Liver (tissue), 9 donors: ENCODE data around the gene GRK1. TPM values are rescaled to one million over a fixed set of nuclear protein-coding genes. Genes with fewer than 3 reads are reported as not detected.

ENCODE experiments used
- DNase-seq: peaks from one replicate; pipeline ENCODE4 v3.0.0-alpha.2; 2017; ENCODE audit warnings: low spot score
- H3K27ac ChIP-seq, 2 donors: one replicate each; pipeline ENCODE4 v1.7.0; 2013; ENCODE audit warnings: inconsistent platforms in 2 of 2, low read length in 2 of 2, control low read depth in 1 of 2, low read depth in 1 of 2, mild to moderate bottlenecking in 1 of 2
- H3K27me3 ChIP-seq, 4 donors: one replicate each; pipeline versions ENCODE4 v1.6.1 to v1.7.0; 2013; ENCODE audit warnings: low read length in 3 of 4, inconsistent platforms in 1 of 4, mild to moderate bottlenecking in 1 of 4, moderate library complexity in 1 of 4; ENCODE audit not compliant: control insufficient read depth in 4 of 4, insufficient read depth in 4 of 4
- H3K36me3 ChIP-seq, 4 donors: one replicate each; pipeline versions ENCODE4 v1.6.1 to v1.7.0; 2013; ENCODE audit warnings: low read length in 3 of 4, mild to moderate bottlenecking in 3 of 4, low read depth in 1 of 4, moderate library complexity in 1 of 4; ENCODE audit not compliant: control insufficient read depth in 4 of 4, insufficient read depth in 3 of 4
- H3K4me1 ChIP-seq, 4 donors: one replicate each; pipeline versions ENCODE4 v1.6.1 to v1.7.0; 2013; ENCODE audit warnings: low read length in 3 of 4, mild to moderate bottlenecking in 3 of 4, moderate library complexity in 1 of 4; ENCODE audit not compliant: control insufficient read depth in 4 of 4, insufficient read depth in 4 of 4
- H3K4me3 ChIP-seq, 3 donors: one replicate each; pipeline versions ENCODE4 v1.6.1 to v1.7.0; 2013; ENCODE audit warnings: low read length in 3 of 3, control low read depth in 1 of 3, low read depth in 1 of 3, mild to moderate bottlenecking in 1 of 3
- H3K9ac ChIP-seq, 2 donors: one replicate each; pipeline ENCODE4 v1.7.0; 2013; ENCODE audit warnings: low read length in 2 of 2, mild to moderate bottlenecking in 2 of 2, moderate library complexity in 2 of 2, control low read depth in 1 of 2, low read depth in 1 of 2
- H3K9me3 ChIP-seq, 4 donors: one replicate each; pipeline versions ENCODE4 v1.6.1 to v1.7.0; 2013; ENCODE audit warnings: low read length in 3 of 4; ENCODE audit not compliant: control insufficient read depth in 4 of 4
- ATF3 ChIP-seq: IDR thresholded peaks from 2 replicates; pipeline ENCODE4 v1.6.1; 2016; ENCODE audit warnings: antibody characterized with exemption
- CTCF ChIP-seq: fragments of 150-350 bp; IDR thresholded peaks from 2 replicates; pipeline ENCODE4 v1.5.1; 2017; ENCODE audit warnings: improper control_type of control experiment, low read depth, low read length; ENCODE audit not compliant: missing input control
- EGR1 ChIP-seq, 2 donors: IDR thresholded peaks; 2 replicates each; pipeline ENCODE4 v1.6.1; 2016 to 2018; ENCODE audit warnings: antibody characterized with exemption in 2 of 2, low read depth in 2 of 2
- FOXA1 ChIP-seq: IDR thresholded peaks from 2 replicates; pipeline ENCODE4 v1.6.1; 2016; ENCODE audit warnings: antibody characterized with exemption
- GABPA ChIP-seq, 2 donors: IDR thresholded peaks in 1 of 2; conservative IDR thresholded peaks in 1 of 2; 2 replicates each; pipeline ENCODE4 v1.6.1; 2016; ENCODE audit warnings: antibody characterized with exemption in 2 of 2, mild to moderate bottlenecking in 1 of 2, moderate library complexity in 1 of 2
- HNF4A ChIP-seq, 2 donors: conservative IDR thresholded peaks; 2 replicates each; pipeline ENCODE4 v1.6.1; 2016; ENCODE audit warnings: antibody characterized with exemption in 2 of 2, mild to moderate bottlenecking in 2 of 2
- HNF4G ChIP-seq: IDR thresholded peaks from 2 replicates; pipeline ENCODE4 v1.6.1; 2016; ENCODE audit warnings: antibody characterized with exemption
- JUND ChIP-seq, 2 donors: IDR thresholded peaks; 2 replicates each; pipeline ENCODE4 v1.6.1; 2016; ENCODE audit warnings: antibody characterized with exemption in 2 of 2
- MAX ChIP-seq: IDR thresholded peaks from 2 replicates; pipeline ENCODE4 v1.6.1; 2016; ENCODE audit warnings: antibody characterized with exemption
- NR2F2 ChIP-seq: IDR thresholded peaks from 2 replicates; pipeline ENCODE4 v1.6.1; 2016; ENCODE audit warnings: antibody characterized with exemption
- RAD21 ChIP-seq, 2 donors: IDR thresholded peaks; 2 replicates each; pipeline ENCODE4 v1.6.1; 2016; ENCODE audit warnings: antibody characterized with exemption in 2 of 2, mild to moderate bottlenecking in 2 of 2
- REST ChIP-seq: IDR thresholded peaks from 2 replicates; pipeline ENCODE4 v1.6.1; 2016; ENCODE audit warnings: antibody characterized with exemption, mild to moderate bottlenecking
- RXRA ChIP-seq, 2 donors: IDR thresholded peaks; 2 replicates each; pipeline ENCODE4 v1.6.1; 2017 to 2018; ENCODE audit warnings: antibody characterized with exemption in 2 of 2, mild to moderate bottlenecking in 1 of 2
- SP1 ChIP-seq: IDR thresholded peaks from 2 replicates; pipeline ENCODE4 v1.6.1; 2018; ENCODE audit warnings: antibody characterized with exemption, mild to moderate bottlenecking
- TAF1 ChIP-seq: conservative IDR thresholded peaks from 2 replicates; pipeline ENCODE4 v1.6.1; 2016; ENCODE audit warnings: antibody characterized with exemption, mild to moderate bottlenecking
- YY1 ChIP-seq: IDR thresholded peaks from 2 replicates; pipeline ENCODE4 v1.6.1; 2016; ENCODE audit warnings: antibody characterized with exemption, mild to moderate bottlenecking
- ZBTB33 ChIP-seq: IDR thresholded peaks from 2 replicates; pipeline ENCODE4 v1.6.1; 2016; ENCODE audit warnings: antibody characterized with exemption
- WGBS: extraction: QIAGEN DNeasy Blood & Tissue Kit; methylation state at CpG from one replicate; pipeline ENCODE4 v1.1.7; 2013; 5-methylcytosine and 5-hydroxymethylcytosine counted together
- polyA plus RNA-seq, 2 donors: library from polyadenylated mRNA; stranded (reverse) in 1 of 2; unstranded in 1 of 2; fragments of 200-250 nt in 1 of 2; fragments of >200 nt in 1 of 2; fragmentation: Nextera tagmentation in 1 of 2; extraction: Ambion mirVana in 1 of 2; gene quantifications; one replicate each; pipeline versions ENCODE4 v1.2.1 to v1.2.3, GENCODE V29; 2013 to 2015
- total RNA-seq, 2 donors: library from RNA; depleted of rRNA; stranded (reverse); fragments of >200 nt; gene quantifications; one replicate each; pipeline ENCODE4 v1.2.3, GENCODE V29; 2014
- donor health status: healthy.
- donor health status: healthy.
- donor health status: healthy.
- donor health status: healthy.
- donor health status: healthy.

The GRK1 gene
- total and polyA plus RNA-seq, 4 donors = 0.05 TPM; not detected in 3

- no peak for DNase-seq
- Histone ChIP-seq H3K4me1 (peaks cover 0 to 4% (median 0%) of the 10 kb centered on the region in 4 donors), H3K27me3 (peaks cover 0 to 7% (median under 1%) of the 10 kb centered on the region in 4 donors), H3K9me3 (peaks cover 0 to 7% (median 1%) of the 10 kb centered on the region in 4 donors), H3K36me3 (no peaks in the 10 kb centered on the region), H3K27ac (no peak overlapping the region), H3K4me3 (no peak overlapping the region), H3K9ac (no peak overlapping the region)
- no peak for TF ChIP-seq RXRA (IDR thresholded peaks at IDR 0.05)
- no peak for TF ChIP-seq TAF1
- no peak for TF ChIP-seq JUND (IDR thresholded peaks at IDR 0.05)
- no peak for TF ChIP-seq CTCF
- no peak for TF ChIP-seq YY1
- TF ChIP-seq MAX = no peak
- TF ChIP-seq GABPA (IDR thresholded peaks at IDR 0.05 in 1 of 2, conservative IDR thresholded peaks at IDR 0.05 in 1 of 2) = no peak
- no peak for TF ChIP-seq ATF3
- TF ChIP-seq REST = no peak
- TF ChIP-seq FOXA1 = no peak
- TF ChIP-seq SP1 = no peak
- TF ChIP-seq HNF4A (conservative IDR thresholded peaks at IDR 0.05) = no peak
- no peak for TF ChIP-seq EGR1 (IDR thresholded peaks at IDR 0.05; ENCODE audit: low read depth in 2 of 2)
- no peak for TF ChIP-seq NR2F2
- TF ChIP-seq RAD21 (IDR thresholded peaks at IDR 0.05) = no peak
- TF ChIP-seq ZBTB33 = no peak
- TF ChIP-seq HNF4G = no peak
- WGBS = 75% methylated on average over 24 of the region's 24 CpGs
These were observed 1.5 kb downstream of the GRK1 start for GRCh38 chr13:113668491-113668971.
